Measurements from ENCODE around the gene KDM1B.

The KDM1B gene

GRCh38 chr6:18234564-18234963 is 79.3 kb downstream of the KDM1B start:
- POLR2A ChIA-PET (ENCODE audit: low non-redundant PET), result no interaction called here
- no peak for DNase-seq (ENCODE audit: low spot score)
- CTCF ChIA-PET, result no interaction called here
- TF ChIP-seq CTCF (conservative IDR thresholded peaks at IDR 0.05; ENCODE audit: low read depth), result no peak
- H3K27ac ChIP-seq, result no peak overlapping the region

- TF ChIP-seq CTCF (conservative IDR thresholded peaks at IDR 0.05; ENCODE audit: low read depth), result no peak
- ChIA-PET POLR2A (ENCODE audit: low non-redundant PET) (no interaction called here), CTCF (no interaction called here)
- DNase-seq (ENCODE audit: low spot score), result no peak
- no peak overlapping the region for H3K27ac ChIP-seq
These were observed 80.3 kb downstream of the KDM1B start for GRCh38 chr6:18235524-18235923.

DNA sequence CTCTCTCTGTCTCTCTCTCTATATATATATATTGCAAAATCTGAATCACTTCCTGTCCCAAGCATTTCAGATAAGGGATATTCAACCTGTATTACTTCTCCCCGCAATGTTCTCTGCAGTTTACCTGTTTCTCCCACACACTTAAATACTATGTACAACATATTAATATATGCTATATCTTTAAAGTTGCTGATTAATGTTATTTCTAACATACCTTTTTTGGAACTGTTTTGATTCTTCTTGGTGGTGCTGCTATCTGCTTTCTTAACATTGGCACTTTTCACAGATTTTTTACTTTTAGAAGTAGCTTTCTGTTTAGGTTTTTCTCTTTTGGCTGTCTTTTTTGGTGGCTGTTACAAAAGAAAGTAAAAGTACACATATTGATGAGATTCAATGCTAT is 81.9 kb downstream of the KDM1B start:
- POLR2A ChIA-PET (ENCODE audit: low non-redundant PET), result no interaction called here
- no peak overlapping the region for H3K27ac ChIP-seq
- no peak for TF ChIP-seq CTCF (conservative IDR thresholded peaks at IDR 0.05; ENCODE audit: low read depth)
- CTCF ChIA-PET, result no interaction called here
- no peak for DNase-seq (ENCODE audit: low spot score)

- CTCF ChIA-PET, result no interaction called here
These were observed 85.0 kb downstream of the KDM1B start for GRCh38 chr6:18240230-18240629.

DNA sequence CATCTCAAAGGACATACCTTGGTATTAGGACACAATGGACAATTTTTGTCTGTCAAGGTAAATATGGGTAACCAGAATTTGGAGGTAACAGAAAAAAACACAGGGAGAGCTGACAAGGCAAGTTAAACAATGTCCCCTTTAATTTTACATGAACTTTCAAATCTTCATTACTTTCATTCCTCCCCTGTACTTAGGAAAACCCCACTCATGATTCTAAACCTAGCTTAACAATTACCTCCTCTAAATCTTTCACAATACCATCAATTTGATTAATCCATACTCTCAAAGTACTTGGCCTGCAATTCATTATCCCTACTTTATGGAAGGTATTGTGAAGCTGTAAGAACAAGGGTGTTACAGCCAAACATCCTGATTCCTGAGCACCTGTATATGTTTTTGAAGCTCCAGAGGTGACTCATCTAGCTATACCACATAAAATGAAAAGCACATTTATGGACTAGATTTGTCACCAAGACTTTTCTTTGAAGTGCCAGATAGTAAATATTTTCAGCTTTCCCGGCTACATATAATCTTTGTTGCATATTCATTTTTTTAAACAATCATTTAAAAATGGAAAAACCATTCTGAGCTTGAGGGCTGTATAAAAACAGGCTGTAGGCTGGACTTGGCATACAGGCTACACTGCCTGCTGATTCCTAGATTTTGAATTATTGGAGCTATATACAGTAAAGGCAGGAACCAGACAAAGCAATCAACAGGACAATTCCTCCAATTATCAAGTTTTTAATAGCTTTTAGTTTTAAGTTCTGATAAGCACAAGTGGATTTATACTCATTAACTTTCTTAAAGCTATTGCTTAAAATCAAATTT is 86.2 kb downstream of the KDM1B start:
- TF ChIP-seq CTCF (conservative IDR thresholded peaks at IDR 0.05; ENCODE audit: low read depth), result no peak
- H3K27ac ChIP-seq, result peak overlapping the region; percentile 82
- CTCF ChIA-PET, result no interaction called here
- POLR2A ChIA-PET (ENCODE audit: low non-redundant PET), result no interaction called here
- no peak for DNase-seq (ENCODE audit: low spot score)

More at GRCh38 chr6:18240230-18240629, 85.0 kb downstream of the KDM1B start:
- POLR2A ChIA-PET (ENCODE audit: low non-redundant PET), result no interaction called here
- no peak for DNase-seq (ENCODE audit: low spot score)
- no peak for TF ChIP-seq CTCF (conservative IDR thresholded peaks at IDR 0.05; ENCODE audit: low read depth)
- no peak overlapping the region for H3K27ac ChIP-seq

GRCh38 chr6:18242062-18242851 is 87.0 kb downstream of the KDM1B start:
- CTCF ChIA-PET, result no interaction called here
- H3K27ac ChIP-seq, result peak overlapping the region; percentile 82

More at GRCh38 chr6:18242062-18242851, 87.0 kb downstream of the KDM1B start:
- no peak for TF ChIP-seq CTCF (conservative IDR thresholded peaks at IDR 0.05; ENCODE audit: low read depth)
- DNase-seq (ENCODE audit: low spot score), result peak; percentile 62
- POLR2A ChIA-PET (ENCODE audit: low non-redundant PET), result no interaction called here

Measured in RWPE1 (cell line).